Measurements from ENCODE around the gene KNL1. TPM values are rescaled to one million over a fixed set of nuclear protein-coding genes. Genes with fewer than 3 reads are reported as not detected.
"Not testable (repeated sequence)": the region's sequence is repeated elsewhere in the genome, so short reads cannot be mapped to it uniquely, and the experiment has no call there.

The KNL1 gene
- total and polyA plus RNA-seq, 9 donors: 8.7 to 16.9 (median 10.0) TPM

DNA sequence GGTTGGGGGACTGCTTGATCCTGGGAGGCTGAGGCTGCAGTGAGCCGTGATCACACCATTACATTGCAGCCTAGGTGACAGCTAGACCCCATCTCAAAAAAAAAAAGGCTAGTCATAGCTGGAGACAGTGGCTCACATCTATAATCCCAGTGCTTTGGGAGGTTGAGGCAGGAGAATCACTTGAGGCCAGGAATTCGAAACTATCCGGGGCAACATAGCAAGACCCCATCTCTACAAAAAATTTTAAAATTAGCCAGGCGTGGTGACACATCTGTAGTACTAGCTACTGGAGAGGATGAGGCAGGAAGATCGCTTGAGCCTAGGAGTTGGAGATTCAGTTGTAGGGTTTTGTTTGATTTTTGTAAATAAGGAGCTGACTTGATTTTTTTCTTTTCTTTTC, 45.6 kb downstream of the KNL1 start:
- Histone ChIP-seq H3K9me3 (replicated peaks; ENCODE audit: control insufficient read depth, low read depth, low read length) (no peaks in the 10 kb centered on the region), H3K27me3 (ENCODE audit: control insufficient read depth, insufficient read depth, low read length) (no peaks in the 10 kb centered on the region), H3K36me3 (ENCODE audit: control insufficient read depth, insufficient read depth, low read length) (peaks cover 4% of the 10 kb centered on the region), H3K4me1 (ENCODE audit: control insufficient read depth, insufficient read depth, low read length) (no peaks in the 10 kb centered on the region), H3K4me3 (ENCODE audit: low read length) (no peak overlapping the region), H3K27ac (ENCODE audit: low read length) (no peak overlapping the region)
- WGBS (ENCODE audit: insufficient coverage): no CpG with 5 or more reads among the region's 5 CpGs
- no peak for DNase-seq

DNA sequence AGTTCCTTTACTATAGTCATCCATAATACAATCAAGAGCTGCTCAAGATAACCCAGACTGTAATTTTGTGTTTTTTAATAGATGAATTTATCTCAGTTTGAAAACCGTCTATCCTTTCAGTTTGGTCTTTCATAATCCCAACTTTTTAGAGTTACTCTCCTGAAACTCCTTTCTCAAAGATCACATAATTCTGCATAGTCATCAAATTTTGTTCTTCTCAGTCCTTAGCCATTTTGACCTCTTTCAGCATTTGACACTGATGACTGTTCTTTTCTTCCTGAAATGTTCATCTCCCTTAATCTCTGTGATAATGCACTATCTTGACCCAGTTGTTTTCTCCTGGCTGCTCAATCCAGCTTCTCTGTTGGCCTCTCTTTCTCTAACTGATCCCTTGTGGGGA, 53.5 kb downstream of the KNL1 start:
- H3K9me3 ChIP-seq (replicated peaks; ENCODE audit: control insufficient read depth, low read depth, low read length): no peaks in the 10 kb centered on the region
- no peak overlapping the region for H3K4me3 ChIP-seq (ENCODE audit: low read length)
- WGBS (ENCODE audit: insufficient coverage): no CpG with 5 or more reads among the region's 1 CpG
- H3K27ac ChIP-seq (ENCODE audit: low read length): no peak overlapping the region
- H3K4me1 ChIP-seq (ENCODE audit: control insufficient read depth, insufficient read depth, low read length): no peaks in the 10 kb centered on the region
- no peak for DNase-seq
- no peaks in the 10 kb centered on the region for H3K27me3 ChIP-seq (ENCODE audit: control insufficient read depth, insufficient read depth, low read length)
- no peaks in the 10 kb centered on the region for H3K36me3 ChIP-seq (ENCODE audit: control insufficient read depth, insufficient read depth, low read length)

DNA sequence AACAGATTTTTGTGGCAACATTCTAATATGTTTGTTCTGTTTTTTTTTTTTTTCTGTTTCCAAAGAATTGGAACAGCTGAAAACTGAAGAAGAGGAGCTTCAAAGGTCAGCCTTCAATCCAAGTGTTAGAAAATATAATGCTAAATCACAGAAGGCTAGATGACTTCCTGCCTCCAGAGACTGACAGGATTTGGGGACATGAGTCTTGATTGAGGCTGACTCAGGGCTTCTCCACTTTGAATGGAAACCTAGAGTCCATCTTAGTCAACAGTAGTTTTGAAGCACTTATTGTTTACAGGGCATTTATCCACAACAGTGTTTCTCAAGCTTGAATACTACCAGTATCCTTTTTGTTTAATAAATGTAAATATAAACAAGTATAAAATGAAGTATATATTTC, 56.4 kb downstream of the KNL1 start:
- no peak overlapping the region for H3K4me3 ChIP-seq (ENCODE audit: low read length)
- H3K27me3 ChIP-seq (ENCODE audit: control insufficient read depth, insufficient read depth, low read length): no peaks in the 10 kb centered on the region
- no peaks in the 10 kb centered on the region for H3K9me3 ChIP-seq (replicated peaks; ENCODE audit: control insufficient read depth, low read depth, low read length)
- no peaks in the 10 kb centered on the region for H3K4me1 ChIP-seq (ENCODE audit: control insufficient read depth, insufficient read depth, low read length)
- H3K27ac ChIP-seq (ENCODE audit: low read length): no peak overlapping the region
- peaks cover 6% of the 10 kb centered on the region for H3K36me3 ChIP-seq (ENCODE audit: control insufficient read depth, insufficient read depth, low read length)
- no peak for DNase-seq

DNA sequence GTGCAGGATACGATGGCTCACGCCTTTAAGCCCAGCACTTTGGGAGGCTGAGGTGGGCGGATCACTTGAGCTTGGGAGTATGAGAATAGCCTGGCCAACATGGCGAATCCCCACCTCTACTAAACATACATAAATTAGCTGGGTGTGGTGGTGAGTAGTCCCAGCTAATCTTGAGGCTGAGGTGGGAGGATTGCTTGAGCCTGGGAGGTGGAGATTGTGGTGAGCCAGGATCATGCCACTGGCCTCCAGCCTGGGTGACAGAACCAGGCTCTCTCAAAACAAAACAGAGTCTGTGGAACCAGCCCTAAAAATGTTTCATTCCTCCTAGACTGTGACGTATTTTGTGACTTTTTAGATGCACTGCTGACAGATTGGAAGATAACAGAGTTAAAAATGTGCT, 66.6 kb downstream of the KNL1 start:
- no peaks in the 10 kb centered on the region for H3K9me3 ChIP-seq (replicated peaks; ENCODE audit: control insufficient read depth, low read depth, low read length)
- H3K36me3 ChIP-seq (ENCODE audit: control insufficient read depth, insufficient read depth, low read length): peaks cover 11% of the 10 kb centered on the region
- H3K27me3 ChIP-seq (ENCODE audit: control insufficient read depth, insufficient read depth, low read length): no peaks in the 10 kb centered on the region
- H3K4me1 ChIP-seq (ENCODE audit: control insufficient read depth, insufficient read depth, low read length): no peaks in the 10 kb centered on the region
- WGBS (ENCODE audit: insufficient coverage): 100% methylated on average over 1 of the region's 5 CpGs
- no peak overlapping the region for H3K4me3 ChIP-seq (ENCODE audit: low read length)
- H3K27ac ChIP-seq (ENCODE audit: low read length): no peak overlapping the region
- no peak for DNase-seq

DNA sequence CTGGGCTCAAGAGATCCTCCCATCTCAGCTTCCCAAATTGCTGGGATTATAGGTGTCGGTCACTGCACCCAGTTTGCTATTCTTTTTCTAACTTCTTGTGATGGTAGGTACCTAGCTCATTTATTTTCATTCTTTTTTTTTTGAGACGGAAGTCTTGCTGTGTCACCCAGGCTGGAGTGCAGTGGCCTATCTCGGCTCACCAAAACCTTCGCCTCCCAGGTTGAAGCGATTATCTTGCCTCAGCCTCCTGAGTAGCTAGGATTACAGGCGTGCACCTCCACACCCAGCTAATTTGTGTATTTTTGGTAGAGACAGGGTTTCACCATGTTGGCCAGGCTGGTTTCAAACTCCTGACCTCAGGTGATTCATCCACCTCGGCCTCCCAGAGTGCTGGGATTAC, 70.9 kb downstream of the KNL1 start:
- H3K27me3 ChIP-seq (ENCODE audit: control insufficient read depth, insufficient read depth, low read length): no peaks in the 10 kb centered on the region
- H3K27ac ChIP-seq (ENCODE audit: low read length): no peak overlapping the region
- 100% methylated on average over 2 of the region's 7 CpGs for WGBS (ENCODE audit: insufficient coverage)
- peaks cover 5% of the 10 kb centered on the region for H3K36me3 ChIP-seq (ENCODE audit: control insufficient read depth, insufficient read depth, low read length)
- H3K9me3 ChIP-seq (replicated peaks; ENCODE audit: control insufficient read depth, low read depth, low read length): no peaks in the 10 kb centered on the region
- no peak overlapping the region for H3K4me3 ChIP-seq (ENCODE audit: low read length)
- no peaks in the 10 kb centered on the region for H3K4me1 ChIP-seq (ENCODE audit: control insufficient read depth, insufficient read depth, low read length)
- no peak for DNase-seq

DNA sequence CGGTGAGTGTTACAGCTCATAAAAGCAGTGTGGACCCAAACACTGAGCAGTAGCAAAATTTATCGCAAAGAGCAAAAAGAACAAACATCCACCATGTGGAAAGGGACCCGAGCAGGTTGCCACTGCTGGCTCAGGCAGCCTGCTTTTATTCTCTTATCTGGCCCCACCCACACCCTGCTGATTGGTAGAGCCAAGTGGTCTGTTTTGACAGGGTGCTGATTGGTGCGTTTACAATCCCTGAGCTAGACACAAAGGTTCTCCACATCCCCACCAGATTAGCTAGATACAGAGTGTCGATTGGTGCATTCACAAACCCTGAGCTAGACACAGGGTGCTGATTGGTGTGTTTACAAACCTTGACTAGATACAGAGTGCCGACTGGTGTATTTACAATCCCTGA, 82.2 kb downstream of the KNL1 start:
- not testable (repeated sequence) for H3K36me3 ChIP-seq (ENCODE audit: control insufficient read depth, insufficient read depth, low read length); H3K9me3 ChIP-seq (replicated peaks; ENCODE audit: control insufficient read depth, low read depth, low read length); H3K4me3 ChIP-seq (ENCODE audit: low read length); H3K27me3 ChIP-seq (ENCODE audit: control insufficient read depth, insufficient read depth, low read length); H3K27ac ChIP-seq (ENCODE audit: low read length); H3K4me1 ChIP-seq (ENCODE audit: control insufficient read depth, insufficient read depth, low read length); DNase-seq
- WGBS (ENCODE audit: insufficient coverage): no CpG with 5 or more reads among the region's 6 CpGs

DNA sequence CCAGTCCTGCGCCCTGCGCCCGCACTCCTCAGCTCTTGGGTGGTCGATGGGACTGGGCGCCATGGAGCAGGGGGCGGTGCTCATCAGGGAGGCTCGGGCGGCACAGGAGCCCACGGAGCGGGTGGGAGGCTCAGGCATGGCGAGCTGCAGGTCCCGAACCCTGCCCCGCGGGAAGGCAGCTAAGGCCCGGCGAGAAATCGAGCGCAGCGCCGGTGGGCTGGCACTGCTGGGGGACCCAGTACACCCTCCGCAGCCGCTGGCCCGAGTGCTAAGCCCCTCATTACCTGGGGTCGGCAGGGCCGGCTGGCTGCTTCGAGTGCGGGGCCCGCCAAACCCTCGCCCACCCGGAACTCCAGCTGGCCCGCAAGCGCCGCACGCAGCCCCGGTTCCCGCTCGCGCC, 82.9 kb downstream of the KNL1 start:
- H3K9me3 ChIP-seq (replicated peaks; ENCODE audit: control insufficient read depth, low read depth, low read length); H3K36me3 ChIP-seq (ENCODE audit: control insufficient read depth, insufficient read depth, low read length); H3K4me3 ChIP-seq (ENCODE audit: low read length); DNase-seq; H3K4me1 ChIP-seq (ENCODE audit: control insufficient read depth, insufficient read depth, low read length); H3K27me3 ChIP-seq (ENCODE audit: control insufficient read depth, insufficient read depth, low read length); H3K27ac ChIP-seq (ENCODE audit: low read length): not testable (repeated sequence)
- WGBS (ENCODE audit: insufficient coverage): 96% methylated on average over 23 of the region's 38 CpGs

DNA sequence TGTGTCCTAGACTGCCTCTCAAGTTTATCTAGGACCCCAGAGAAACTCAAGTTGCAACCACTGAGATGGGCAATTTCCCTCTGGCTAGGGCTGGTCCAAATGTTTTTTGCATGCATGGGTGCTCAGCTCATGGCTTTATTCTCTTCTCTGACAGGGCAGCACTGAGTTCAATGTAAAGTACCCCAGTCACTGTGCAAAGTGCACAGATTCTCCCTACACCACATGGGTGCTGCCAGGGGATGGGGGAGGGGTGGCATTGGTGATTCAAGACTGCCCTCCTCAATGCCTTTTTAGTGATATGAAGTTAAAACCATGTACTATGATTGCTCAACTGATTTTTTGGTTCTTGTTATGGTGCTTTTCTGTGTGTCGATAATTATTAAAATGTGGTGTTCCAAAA, 86.1 kb downstream of the KNL1 start:
- DNase-seq: no peak
- no peaks in the 10 kb centered on the region for H3K4me1 ChIP-seq (ENCODE audit: control insufficient read depth, insufficient read depth, low read length)
- no peak overlapping the region for H3K4me3 ChIP-seq (ENCODE audit: low read length)
- H3K27me3 ChIP-seq (ENCODE audit: control insufficient read depth, insufficient read depth, low read length): no peaks in the 10 kb centered on the region
- no peaks in the 10 kb centered on the region for H3K9me3 ChIP-seq (replicated peaks; ENCODE audit: control insufficient read depth, low read depth, low read length)
- H3K36me3 ChIP-seq (ENCODE audit: control insufficient read depth, insufficient read depth, low read length): no peaks in the 10 kb centered on the region
- H3K27ac ChIP-seq (ENCODE audit: low read length): no peak overlapping the region
- no CpG with 5 or more reads among the region's 1 CpG for WGBS (ENCODE audit: insufficient coverage)

DNA sequence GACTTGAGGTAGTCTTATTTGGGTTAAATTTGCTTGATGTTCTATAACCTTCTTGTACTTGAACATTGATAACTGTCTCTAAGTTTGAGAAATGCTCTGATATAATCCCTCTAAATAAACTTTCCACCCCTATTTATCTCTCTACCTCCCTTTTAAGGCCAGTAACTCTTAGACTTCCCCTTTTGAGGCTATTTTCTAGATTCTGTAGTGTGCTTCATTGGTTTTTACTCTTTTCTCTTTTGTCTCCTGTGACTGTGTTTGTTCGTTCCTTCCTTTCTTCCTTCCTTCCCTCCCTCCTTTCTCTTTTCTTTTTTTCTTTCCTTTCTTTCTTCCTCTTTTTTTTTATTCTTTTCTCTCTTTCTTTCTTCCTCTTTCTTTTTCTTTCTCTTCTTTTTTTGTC, 86.9 kb downstream of the KNL1 start:
- not testable (repeated sequence) for H3K27ac ChIP-seq (ENCODE audit: low read length); H3K36me3 ChIP-seq (ENCODE audit: control insufficient read depth, insufficient read depth, low read length); H3K4me3 ChIP-seq (ENCODE audit: low read length); H3K9me3 ChIP-seq (replicated peaks; ENCODE audit: control insufficient read depth, low read depth, low read length); H3K27me3 ChIP-seq (ENCODE audit: control insufficient read depth, insufficient read depth, low read length); H3K4me1 ChIP-seq (ENCODE audit: control insufficient read depth, insufficient read depth, low read length); DNase-seq
- no CpG with 5 or more reads among the region's 1 CpG for WGBS (ENCODE audit: insufficient coverage)

DNA sequence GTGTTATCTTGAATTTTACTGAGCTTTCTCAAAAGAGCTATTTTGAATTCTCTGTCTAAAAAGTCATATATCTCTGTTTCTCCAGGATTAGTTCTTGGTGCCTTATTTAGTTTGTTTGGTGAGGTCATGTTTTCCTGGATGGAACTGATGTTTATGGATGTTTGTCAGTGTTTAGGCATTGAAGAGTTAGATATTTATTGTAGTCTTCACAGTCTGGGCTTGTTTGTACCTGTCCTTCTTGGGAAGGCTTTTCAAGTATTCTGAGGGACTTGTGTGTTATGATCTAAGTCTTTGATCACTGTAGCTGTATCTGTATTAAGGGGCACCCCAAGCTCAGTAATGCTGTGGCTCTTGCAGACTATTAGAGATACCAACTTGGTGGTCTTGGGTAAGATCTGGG, 90.3 kb downstream of the KNL1 start:
- DNase-seq: no peak
- H3K4me3 ChIP-seq (ENCODE audit: low read length): no peak overlapping the region
- H3K9me3 ChIP-seq (replicated peaks; ENCODE audit: control insufficient read depth, low read depth, low read length): no peaks in the 10 kb centered on the region
- H3K27me3 ChIP-seq (ENCODE audit: control insufficient read depth, insufficient read depth, low read length): no peaks in the 10 kb centered on the region
- no peaks in the 10 kb centered on the region for H3K36me3 ChIP-seq (ENCODE audit: control insufficient read depth, insufficient read depth, low read length)
- H3K27ac ChIP-seq (ENCODE audit: low read length): no peak overlapping the region
- H3K4me1 ChIP-seq (ENCODE audit: control insufficient read depth, insufficient read depth, low read length): peaks cover 4% of the 10 kb centered on the region

DNA sequence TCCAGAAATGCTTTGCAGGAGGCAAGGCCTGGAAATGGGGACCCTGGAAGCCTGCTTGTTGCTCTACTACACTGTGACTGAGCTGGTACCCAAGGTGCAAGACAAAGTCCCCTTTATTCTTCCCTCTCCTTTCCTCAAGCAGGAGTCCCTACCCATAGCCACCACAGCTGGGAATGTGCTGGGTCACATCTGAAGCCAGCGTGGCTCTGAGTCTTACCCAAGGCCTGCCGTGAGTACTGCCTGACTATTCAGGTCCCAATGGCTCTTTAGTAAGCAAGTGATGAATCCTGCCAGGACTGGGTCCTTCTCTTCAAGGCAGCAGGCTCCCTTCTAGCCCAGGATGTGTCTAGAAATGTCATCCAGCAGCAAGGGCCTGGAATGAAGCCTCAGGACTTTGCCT, 91.3 kb downstream of the KNL1 start:
- Histone ChIP-seq H3K27me3 (ENCODE audit: control insufficient read depth, insufficient read depth, low read length) (no peaks in the 10 kb centered on the region), H3K4me3 (ENCODE audit: low read length) (no peak overlapping the region), H3K4me1 (ENCODE audit: control insufficient read depth, insufficient read depth, low read length) (peaks cover 4% of the 10 kb centered on the region), H3K9me3 (replicated peaks; ENCODE audit: control insufficient read depth, low read depth, low read length) (no peaks in the 10 kb centered on the region), H3K36me3 (ENCODE audit: control insufficient read depth, insufficient read depth, low read length) (no peaks in the 10 kb centered on the region), H3K27ac (ENCODE audit: low read length) (no peak overlapping the region)
- WGBS (ENCODE audit: insufficient coverage): 100% methylated on average over 2 of the region's 2 CpGs
- no peak for DNase-seq
